ENCODE measurements around the gene AMOTL2.

GRCh38 chr3:134369861-134370596 lies 4.2 kb downstream of the AMOTL2 start:
- TF ChIP-seq CTCF (IDR thresholded peaks at IDR 0.05) (no peak), REST (IDR thresholded peaks at IDR 0.05; ENCODE audit: insufficient read depth in 1 of 2, low read depth in 2 of 2, low read length in 1 of 2) (no peak), POLR2AphosphoS5 (IDR thresholded peaks at IDR 0.05; ENCODE audit: low read depth, low read length) (no peak; the same call in none of the 2 replicates), TCF7L2 (IDR thresholded peaks at IDR 0.05; ENCODE audit: low read depth, low read length) (no peak), SIN3A (IDR thresholded peaks at IDR 0.05; ENCODE audit: borderline replicate concordance, insufficient read depth, low read depth, low read length) (no peak)

All from Panc1 (cell line).